OCI-LY7 (cell line): ENCODE measurements around the gene DYNC2H1.

ENCODE experiments used
- CTCF ChIP-seq: fragments of 200-600 bp; sonication (generic); conservative IDR thresholded peaks from 2 replicates; pipeline ENCODE4 v1.5.1; 2014; ENCODE audit warnings: mild to moderate bottlenecking, antibody characterized with exemption, low read length, moderate library complexity, mixed read lengths
- EZH2phosphoT487 ChIP-seq: fragments of 200-600 bp; sonication (generic); IDR thresholded peaks from 2 replicates; pipeline ENCODE4 v1.6.1; 2018; ENCODE audit warnings: low read depth, borderline replicate concordance, mild to moderate bottlenecking, mixed run types, antibody characterized with exemption, low read length, moderate library complexity, mixed read lengths

DNA sequence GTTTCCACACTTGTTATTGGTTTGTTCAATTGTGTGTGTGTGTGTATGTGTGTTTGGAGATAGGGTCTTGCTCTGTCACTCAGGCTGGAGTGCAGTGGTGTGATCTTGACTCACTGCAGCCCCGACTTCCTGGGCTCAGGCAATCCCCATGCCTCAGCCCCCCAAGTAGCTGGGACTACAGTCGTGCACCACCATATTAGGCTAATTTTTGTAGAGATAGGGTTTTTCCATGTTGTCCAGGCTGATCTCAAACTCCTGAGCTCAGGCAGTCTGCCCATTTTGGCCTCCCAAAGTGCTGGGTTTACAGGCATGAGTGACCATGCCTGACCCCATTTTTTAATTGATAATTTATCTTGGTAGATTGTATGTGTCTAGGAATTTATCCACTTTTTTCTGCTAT lies 263.7 kb downstream of the DYNC2H1 start:
- no peak for TF ChIP-seq CTCF
- no peak for TF ChIP-seq EZH2phosphoT487
